Neural cell (in vitro differentiated cells): Measurements from ENCODE around the gene NGFR. TPM values are rescaled to one million over a fixed set of nuclear protein-coding genes. Genes with fewer than 3 reads are reported as not detected.

Experiments
- H2AFZ ChIP-seq: fragments of 200-600, 300-800 bp; sonication (generic), shearing (Covaris generic); 2 replicates; pipeline ENCODE4 v1.6.0; 2014; ENCODE audit warnings: low read depth, mild to moderate bottlenecking, antibody characterized with exemption, low read length, moderate library complexity
- H3F3A ChIP-seq: fragments of 200-600 bp; shearing (Covaris generic); 2 replicates; pipeline ENCODE4 v1.6.1; 2016; ENCODE audit warnings: mild to moderate bottlenecking, moderate library complexity, mixed read lengths, antibody characterized with exemption, low read length; ENCODE audit not compliant: insufficient read depth, poor library complexity, severe bottlenecking
- H3K27ac ChIP-seq: fragments of 200-600, 300-800 bp; sonication (generic), shearing (Covaris generic); 2 replicates; pipeline ENCODE4 v1.5.1; 2014; ENCODE audit warnings: mild to moderate bottlenecking, low read length, moderate library complexity
- H3K27me3 ChIP-seq: fragments of 300-800, 200-600 bp; sonication (generic), shearing (Covaris generic); 2 replicates; pipeline ENCODE4 v1.6.0; 2014; ENCODE audit warnings: mild to moderate bottlenecking, low read depth, low read length, moderate library complexity; ENCODE audit not compliant: insufficient read depth
- H3K36me3 ChIP-seq: fragments of 300-800, 200-600 bp; sonication (generic), shearing (Covaris generic); 2 replicates; pipeline ENCODE4 v1.5.1; 2014; ENCODE audit warnings: mild to moderate bottlenecking, antibody characterized with exemption, low read length, moderate library complexity; ENCODE audit not compliant: insufficient read depth
- H3K4me2 ChIP-seq: fragments of 300-800, 200-600 bp; sonication (generic), shearing (Covaris generic); 2 replicates; pipeline ENCODE4 v1.6.0; 2014; ENCODE audit warnings: mild to moderate bottlenecking, low read length
- H3K4me3 ChIP-seq: fragments of 300-800, 200-600 bp; sonication (generic), shearing (Covaris generic); 2 replicates; pipeline ENCODE4 v1.5.1; 2014; ENCODE audit warnings: mild to moderate bottlenecking, low read length, moderate library complexity
- H3K79me2 ChIP-seq: fragments of 200-600 bp; shearing (Covaris generic); replicated peaks from 2 replicates; pipeline ENCODE4 v1.6.0; 2014; ENCODE audit warnings: mild to moderate bottlenecking, low read length, moderate library complexity; ENCODE audit not compliant: insufficient read depth
- H3K9ac ChIP-seq: fragments of 300-800, 200-600 bp; sonication (generic), shearing (Covaris generic); 2 replicates; pipeline ENCODE4 v1.6.1; 2016; ENCODE audit warnings: mild to moderate bottlenecking, low read length, mixed read lengths
- H3K9me2 ChIP-seq: fragments of 200-600 bp; shearing (Covaris generic); 2 replicates; pipeline ENCODE4 v1.6.1; 2016; ENCODE audit warnings: mild to moderate bottlenecking, low read length, mixed read lengths; ENCODE audit not compliant: insufficient read depth
- H3K9me3 ChIP-seq: fragments of 200-600, 300-800 bp; sonication (generic), shearing (Covaris generic); 2 replicates; pipeline ENCODE4 v1.6.1; 2016; ENCODE audit warnings: mild to moderate bottlenecking, mixed run types, low read length, moderate library complexity, mixed read lengths
- H4K20me1 ChIP-seq: fragments of 200-600 bp; shearing (Covaris generic); 2 replicates; pipeline ENCODE4 v1.6.1; 2016; ENCODE audit warnings: mild to moderate bottlenecking, mixed run types; ENCODE audit not compliant: insufficient read depth
- EP300 ChIP-seq: fragments of 450-650 bp; conservative IDR thresholded peaks from 2 replicates; pipeline ENCODE4 v1.6.1; 2014; ENCODE audit warnings: antibody characterized with exemption, mild to moderate bottlenecking, moderate library complexity; ENCODE audit not compliant: poor library complexity, severe bottlenecking
- EZH2 ChIP-seq: fragments of 200-600, 300-800 bp; shearing (Covaris generic), sonication (generic); IDR thresholded peaks from 2 replicates; pipeline ENCODE4 v1.6.1; 2014; ENCODE audit warnings: antibody characterized with exemption, low read length, borderline replicate concordance, mild to moderate bottlenecking; ENCODE audit not compliant: insufficient read depth, poor library complexity, severe bottlenecking
- MXI1 ChIP-seq: fragments of 450-650 bp; conservative IDR thresholded peaks from 2 replicates; pipeline ENCODE4 v1.6.1; 2014; ENCODE audit warnings: antibody characterized with exemption, mild to moderate bottlenecking; ENCODE audit not compliant: poor library complexity, severe bottlenecking
- POLR2AphosphoS5 ChIP-seq: IDR thresholded peaks from 2 replicates; pipeline ENCODE4 v1.6.1; 2012
- RAD21 ChIP-seq: fragments of 450-650 bp; conservative IDR thresholded peaks from 2 replicates; pipeline ENCODE4 v1.6.1; 2014; ENCODE audit warnings: antibody characterized with exemption, mild to moderate bottlenecking, moderate library complexity
- SMC3 ChIP-seq: fragments of 450-650 bp; conservative IDR thresholded peaks from 2 replicates; pipeline ENCODE4 v1.6.1; 2014; ENCODE audit warnings: antibody characterized with exemption, mild to moderate bottlenecking, moderate library complexity; ENCODE audit not compliant: poor library complexity
- TAF1 ChIP-seq: IDR thresholded peaks from 2 replicates; pipeline ENCODE4 v1.6.1; 2012; ENCODE audit warnings: low read depth
- polyA plus RNA-seq: library from polyadenylated mRNA; depleted of rRNA; stranded (reverse); fragments of >200 nt; gene quantifications from 2 replicates; pipeline ENCODE4 v1.2.3, GENCODE V29; 2014
- TF ChIP-seq, protein P1 (sequence below): IDR thresholded peaks from 2 replicates; pipeline ENCODE4 v1.6.1; 2012; ENCODE audit warnings: borderline replicate concordance
- TF ChIP-seq, protein P2 (sequence below): fragments of 450-650 bp; IDR thresholded peaks from 2 replicates; pipeline ENCODE4 v1.5.1; 2014; ENCODE audit warnings: antibody characterized with exemption, mild to moderate bottlenecking, moderate library complexity; ENCODE audit not compliant: poor library complexity, severe bottlenecking

NGFR gene
- polyA plus RNA-seq, 1 donor from 2014 or later, result 3.6 TPM

- H3K36me3 ChIP-seq, result no peaks in the 10 kb centered on the region
- no peaks in the 10 kb centered on the region for H3K9me2 ChIP-seq
- no peak overlapping the region for H3K27ac ChIP-seq
- no peaks in the 10 kb centered on the region for H4K20me1 ChIP-seq
- H3K4me3 ChIP-seq, result no peak overlapping the region
- peaks cover 18% of the 10 kb centered on the region for H3K27me3 ChIP-seq
- no peak for TF ChIP-seq RAD21
- TF ChIP-seq, protein P1, sequence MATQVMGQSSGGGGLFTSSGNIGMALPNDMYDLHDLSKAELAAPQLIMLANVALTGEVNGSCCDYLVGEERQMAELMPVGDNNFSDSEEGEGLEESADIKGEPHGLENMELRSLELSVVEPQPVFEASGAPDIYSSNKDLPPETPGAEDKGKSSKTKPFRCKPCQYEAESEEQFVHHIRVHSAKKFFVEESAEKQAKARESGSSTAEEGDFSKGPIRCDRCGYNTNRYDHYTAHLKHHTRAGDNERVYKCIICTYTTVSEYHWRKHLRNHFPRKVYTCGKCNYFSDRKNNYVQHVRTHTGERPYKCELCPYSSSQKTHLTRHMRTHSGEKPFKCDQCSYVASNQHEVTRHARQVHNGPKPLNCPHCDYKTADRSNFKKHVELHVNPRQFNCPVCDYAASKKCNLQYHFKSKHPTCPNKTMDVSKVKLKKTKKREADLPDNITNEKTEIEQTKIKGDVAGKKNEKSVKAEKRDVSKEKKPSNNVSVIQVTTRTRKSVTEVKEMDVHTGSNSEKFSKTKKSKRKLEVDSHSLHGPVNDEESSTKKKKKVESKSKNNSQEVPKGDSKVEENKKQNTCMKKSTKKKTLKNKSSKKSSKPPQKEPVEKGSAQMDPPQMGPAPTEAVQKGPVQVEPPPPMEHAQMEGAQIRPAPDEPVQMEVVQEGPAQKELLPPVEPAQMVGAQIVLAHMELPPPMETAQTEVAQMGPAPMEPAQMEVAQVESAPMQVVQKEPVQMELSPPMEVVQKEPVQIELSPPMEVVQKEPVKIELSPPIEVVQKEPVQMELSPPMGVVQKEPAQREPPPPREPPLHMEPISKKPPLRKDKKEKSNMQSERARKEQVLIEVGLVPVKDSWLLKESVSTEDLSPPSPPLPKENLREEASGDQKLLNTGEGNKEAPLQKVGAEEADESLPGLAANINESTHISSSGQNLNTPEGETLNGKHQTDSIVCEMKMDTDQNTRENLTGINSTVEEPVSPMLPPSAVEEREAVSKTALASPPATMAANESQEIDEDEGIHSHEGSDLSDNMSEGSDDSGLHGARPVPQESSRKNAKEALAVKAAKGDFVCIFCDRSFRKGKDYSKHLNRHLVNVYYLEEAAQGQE, result no peak
- H3K4me2 ChIP-seq, result no peak overlapping the region
- no peak overlapping the region for H2AFZ ChIP-seq
- no peak overlapping the region for H3K9ac ChIP-seq
- no peaks in the 10 kb centered on the region for H3K9me3 ChIP-seq
- H3F3A ChIP-seq, result no peaks in the 10 kb centered on the region
- no peaks in the 10 kb centered on the region for H3K79me2 ChIP-seq
Observed at GRCh38 chr17:49504369-49504768, 9.3 kb downstream of the NGFR start.

GRCh38 chr17:49505854-49506253 lies 10.8 kb downstream of the NGFR start:
- no peak overlapping the region for H3K9ac ChIP-seq
- H3K27ac ChIP-seq, result no peak overlapping the region
- H3K79me2 ChIP-seq, result no peaks in the 10 kb centered on the region
- H3K9me3 ChIP-seq, result no peaks in the 10 kb centered on the region
- no peaks in the 10 kb centered on the region for H3F3A ChIP-seq
- no peak overlapping the region for H3K4me2 ChIP-seq
- no peaks in the 10 kb centered on the region for H4K20me1 ChIP-seq
- H3K36me3 ChIP-seq, result no peaks in the 10 kb centered on the region
- no peaks in the 10 kb centered on the region for H3K9me2 ChIP-seq
- H2AFZ ChIP-seq, result no peak overlapping the region
- no peak for TF ChIP-seq TAF1
- TF ChIP-seq, protein P1, result no peak
- no peak for TF ChIP-seq POLR2AphosphoS5
- TF ChIP-seq SMC3, result no peak
- no peak for TF ChIP-seq RAD21
- TF ChIP-seq MXI1, result no peak
- TF ChIP-seq, protein P2, sequence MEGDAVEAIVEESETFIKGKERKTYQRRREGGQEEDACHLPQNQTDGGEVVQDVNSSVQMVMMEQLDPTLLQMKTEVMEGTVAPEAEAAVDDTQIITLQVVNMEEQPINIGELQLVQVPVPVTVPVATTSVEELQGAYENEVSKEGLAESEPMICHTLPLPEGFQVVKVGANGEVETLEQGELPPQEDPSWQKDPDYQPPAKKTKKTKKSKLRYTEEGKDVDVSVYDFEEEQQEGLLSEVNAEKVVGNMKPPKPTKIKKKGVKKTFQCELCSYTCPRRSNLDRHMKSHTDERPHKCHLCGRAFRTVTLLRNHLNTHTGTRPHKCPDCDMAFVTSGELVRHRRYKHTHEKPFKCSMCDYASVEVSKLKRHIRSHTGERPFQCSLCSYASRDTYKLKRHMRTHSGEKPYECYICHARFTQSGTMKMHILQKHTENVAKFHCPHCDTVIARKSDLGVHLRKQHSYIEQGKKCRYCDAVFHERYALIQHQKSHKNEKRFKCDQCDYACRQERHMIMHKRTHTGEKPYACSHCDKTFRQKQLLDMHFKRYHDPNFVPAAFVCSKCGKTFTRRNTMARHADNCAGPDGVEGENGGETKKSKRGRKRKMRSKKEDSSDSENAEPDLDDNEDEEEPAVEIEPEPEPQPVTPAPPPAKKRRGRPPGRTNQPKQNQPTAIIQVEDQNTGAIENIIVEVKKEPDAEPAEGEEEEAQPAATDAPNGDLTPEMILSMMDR, result no peak
- no peak for TF ChIP-seq EP300
- TF ChIP-seq EZH2, result no peak
- H3K27me3 ChIP-seq, result peaks cover 6% of the 10 kb centered on the region
- no peak overlapping the region for H3K4me3 ChIP-seq
